Tibial artery (tissue), 4 donors: Measurements from ENCODE around the gene TBC1D1.

Experiments used
- DNase-seq, 2 donors: peaks; one replicate each; pipeline ENCODE4 v3.0.0-alpha.2; 2019
- H3K27ac ChIP-seq, 2 donors: fragments of 200-600 bp; sonication (generic) in 1 of 2; 1 replicate in 1 of 2; 2 replicates in 1 of 2; pipeline ENCODE4 v1.5.1; 2018 to 2019; ENCODE audit warnings: mild to moderate bottlenecking in 1 of 2
- H3K27me3 ChIP-seq, 2 donors: fragments of 200-600 bp; sonication (generic) in 1 of 2; one replicate each; pipeline versions ENCODE4 v1.5.1 to v1.6.0; 2016 to 2019
- H3K36me3 ChIP-seq, 3 donors: fragments of 200-600 bp; sonication (generic) in 2 of 3; one replicate each; pipeline ENCODE4 v1.5.1; 2016 to 2019; ENCODE audit warnings: mild to moderate bottlenecking in 2 of 3
- H3K4me1 ChIP-seq, 4 donors: fragments of 200-600 bp; sonication (generic) in 2 of 4; 1 replicate in 3 of 4; 2 replicates in 1 of 4; pipeline ENCODE4 v1.5.1; 2016 to 2019
- H3K4me3 ChIP-seq, 2 donors: fragments of 200-600 bp; sonication (generic) in 1 of 2; 1 replicate in 1 of 2; 2 replicates in 1 of 2; pipeline ENCODE4 v1.5.1; 2018 to 2019; ENCODE audit warnings: mild to moderate bottlenecking in 2 of 2
- H3K9me3 ChIP-seq, 3 donors: fragments of 200-600 bp; sonication (generic) in 1 of 3; one replicate each; pipeline ENCODE4 v1.5.1; 2016 to 2019
- intact Hi-C: fragments of 100-400 bp; cut with DNase I; formaldehyde crosslinking; loops from one replicate; pipeline ENCODE4 v1.15.0; 2023; ENCODE audit warnings: low total_unique reads
- TF ChIP-seq, protein P1 (sequence below), 2 experiments: fragments of 200-600 bp in 1 of 2; fragments of 450-650 bp in 1 of 2; IDR thresholded peaks; one replicate each; pipeline ENCODE4 v1.5.1; 2017 to 2019; ENCODE audit warnings: antibody characterized with exemption in 2 of 2, mild to moderate bottlenecking in 1 of 2, moderate library complexity in 1 of 2

The TBC1D1 gene

GRCh38 chr4:38120772-38121171, 229.9 kb downstream of the TBC1D1 start:
- no peak overlapping the region for H3K27ac ChIP-seq
- intact Hi-C loops: no loop called here
- H3K4me3 ChIP-seq: no peak overlapping the region
- DNase-seq: no peak
- TF ChIP-seq, protein P1, sequence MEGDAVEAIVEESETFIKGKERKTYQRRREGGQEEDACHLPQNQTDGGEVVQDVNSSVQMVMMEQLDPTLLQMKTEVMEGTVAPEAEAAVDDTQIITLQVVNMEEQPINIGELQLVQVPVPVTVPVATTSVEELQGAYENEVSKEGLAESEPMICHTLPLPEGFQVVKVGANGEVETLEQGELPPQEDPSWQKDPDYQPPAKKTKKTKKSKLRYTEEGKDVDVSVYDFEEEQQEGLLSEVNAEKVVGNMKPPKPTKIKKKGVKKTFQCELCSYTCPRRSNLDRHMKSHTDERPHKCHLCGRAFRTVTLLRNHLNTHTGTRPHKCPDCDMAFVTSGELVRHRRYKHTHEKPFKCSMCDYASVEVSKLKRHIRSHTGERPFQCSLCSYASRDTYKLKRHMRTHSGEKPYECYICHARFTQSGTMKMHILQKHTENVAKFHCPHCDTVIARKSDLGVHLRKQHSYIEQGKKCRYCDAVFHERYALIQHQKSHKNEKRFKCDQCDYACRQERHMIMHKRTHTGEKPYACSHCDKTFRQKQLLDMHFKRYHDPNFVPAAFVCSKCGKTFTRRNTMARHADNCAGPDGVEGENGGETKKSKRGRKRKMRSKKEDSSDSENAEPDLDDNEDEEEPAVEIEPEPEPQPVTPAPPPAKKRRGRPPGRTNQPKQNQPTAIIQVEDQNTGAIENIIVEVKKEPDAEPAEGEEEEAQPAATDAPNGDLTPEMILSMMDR (IDR thresholded peaks at IDR 0.05): no peak
- peaks cover 0 to 7% (median 2%) of the 10 kb centered on the region in 4 donors for H3K4me1 ChIP-seq
- H3K27me3 ChIP-seq: no peaks in the 10 kb centered on the region
- peaks cover 66 to 75% (median 68%) of the 10 kb centered on the region in 3 donors for H3K36me3 ChIP-seq
- no peaks in the 10 kb centered on the region for H3K9me3 ChIP-seq

DNA sequence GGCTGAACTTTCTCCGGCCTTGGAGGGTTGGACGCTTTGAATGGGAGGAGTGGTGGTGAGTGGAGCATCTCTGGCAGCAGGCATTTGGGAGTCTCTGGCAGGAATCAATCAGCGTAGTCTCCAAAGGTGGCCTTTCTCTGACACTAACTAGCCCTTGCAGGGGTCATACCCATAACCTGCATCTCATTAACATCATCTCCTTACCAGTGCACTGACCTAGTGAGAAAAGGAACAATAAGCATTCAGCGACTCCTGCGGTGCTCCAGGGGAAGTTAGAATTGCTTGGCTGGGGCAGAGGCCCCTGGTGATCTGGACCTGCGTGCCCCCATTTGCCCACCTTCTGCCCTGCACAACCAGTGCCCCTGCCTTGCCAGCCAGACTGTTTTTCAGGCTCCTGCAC, 231.2 kb downstream of the TBC1D1 start:
- H3K36me3 ChIP-seq: peaks cover 59 to 75% (median 64%) of the 10 kb centered on the region in 3 donors
- no peaks in the 10 kb centered on the region for H3K9me3 ChIP-seq
- peaks cover 0 to 7% (median 2%) of the 10 kb centered on the region in 4 donors for H3K4me1 ChIP-seq
- no peak overlapping the region for H3K4me3 ChIP-seq
- no peak overlapping the region for H3K27ac ChIP-seq
- no peaks in the 10 kb centered on the region for H3K27me3 ChIP-seq
- intact Hi-C loops: no loop called here
- no peak for DNase-seq
- TF ChIP-seq, protein P1 (IDR thresholded peaks at IDR 0.05): no peak

- Histone ChIP-seq H3K9me3 (no peaks in the 10 kb centered on the region), H3K4me3 (no peak overlapping the region), H3K36me3 (peaks cover 48 to 68% (median 49%) of the 10 kb centered on the region in 3 donors), H3K27ac (no peak overlapping the region), H3K4me1 (peaks cover 0 to 7% (median 4%) of the 10 kb centered on the region in 4 donors), H3K27me3 (no peaks in the 10 kb centered on the region)
- intact Hi-C loops: no loop called here
- DNase-seq: no peak
- TF ChIP-seq, protein P1 (IDR thresholded peaks at IDR 0.05): no peak
Measured at GRCh38 chr4:38123555-38123954, 232.7 kb downstream of the TBC1D1 start.

DNA sequence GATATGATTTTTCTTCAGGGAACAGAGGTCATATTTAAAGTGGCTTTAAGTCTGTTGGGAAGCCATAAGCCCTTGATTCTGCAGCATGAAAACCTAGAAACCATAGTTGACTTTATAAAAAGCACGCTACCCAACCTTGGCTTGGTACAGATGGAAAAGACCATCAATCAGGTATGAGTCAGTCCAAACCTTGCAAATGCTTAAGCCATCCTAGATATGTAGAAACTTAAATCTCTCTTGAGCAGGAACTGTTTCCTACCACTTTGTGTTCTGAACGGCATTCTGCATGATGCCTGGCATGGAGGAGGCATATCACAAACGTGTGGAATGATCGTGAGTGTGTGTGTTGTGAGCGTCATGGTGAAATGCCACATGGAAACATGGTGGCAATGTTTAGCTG, 234.1 kb downstream of the TBC1D1 start:
- H3K36me3 ChIP-seq: peaks cover 38 to 54% (median 46%) of the 10 kb centered on the region in 3 donors
- no peak for DNase-seq
- H3K27ac ChIP-seq: no peak overlapping the region
- H3K4me1 ChIP-seq: peaks cover 0 to 10% (median 3%) of the 10 kb centered on the region in 4 donors
- no peaks in the 10 kb centered on the region for H3K9me3 ChIP-seq
- no peaks in the 10 kb centered on the region for H3K27me3 ChIP-seq
- H3K4me3 ChIP-seq: no peak overlapping the region
- TF ChIP-seq, protein P1 (IDR thresholded peaks at IDR 0.05): no peak
- intact Hi-C loops: no loop called here

DNA sequence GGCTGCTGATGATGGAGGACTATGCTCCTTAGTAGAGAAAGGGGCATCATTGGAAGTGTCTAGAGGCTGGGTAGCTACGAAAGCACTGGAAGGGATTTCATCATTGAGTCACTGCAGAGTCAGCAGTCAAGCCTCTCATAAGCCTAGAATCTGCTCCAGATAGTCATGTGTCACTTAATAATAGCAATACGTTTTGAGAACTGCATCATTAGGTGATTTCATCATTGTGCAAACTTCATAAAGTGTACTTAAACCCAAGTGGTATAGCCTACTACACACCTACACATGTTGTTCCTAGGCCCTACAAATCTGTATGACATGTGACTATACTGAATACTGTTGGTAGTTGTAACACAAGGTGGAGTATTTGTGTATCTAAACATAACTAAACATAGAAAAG, 234.9 kb downstream of the TBC1D1 start:
- Histone ChIP-seq H3K4me3 (no peak overlapping the region), H3K36me3 (peaks cover 29 to 45% (median 38%) of the 10 kb centered on the region in 3 donors), H3K27me3 (no peaks in the 10 kb centered on the region), H3K4me1 (peaks cover 0 to 17% (median 3%) of the 10 kb centered on the region in 4 donors), H3K9me3 (no peaks in the 10 kb centered on the region), H3K27ac (no peak overlapping the region)
- intact Hi-C loops: no loop called here
- no peak for DNase-seq
- TF ChIP-seq, protein P1 (IDR thresholded peaks at IDR 0.05): no peak
